ENCODE measurements around the gene LIPG. TPM values are rescaled to one million over a fixed set of nuclear protein-coding genes. Genes with fewer than 3 reads are reported as not detected.

LIPG gene
- total RNA-seq, 1 experiment from 2014 or later, result 6.8 TPM

- Mint-ChIP-seq H3K27me3 (ENCODE audit: low read depth) (no peaks in the 10 kb centered on the region; the same call in 1 of the 2 replicates), H3K36me3 (no peaks in the 10 kb centered on the region), H3K4me3 (no peak overlapping the region), H3K4me1 (peaks cover 3% of the 10 kb centered on the region; the same call in 1 of the 2 replicates), H3K27ac (no peak overlapping the region), H3K9me3 (no peaks in the 10 kb centered on the region)
- ChIA-PET CTCF (no interaction called here), POLR2A (no interaction called here)
- TF ChIP-seq SMAD3 (CRISPR knock-in tag; IDR thresholded peaks at IDR 0.05; ENCODE audit: borderline replicate concordance) (no peak), OVOL2 (CRISPR knock-in tag; IDR thresholded peaks at IDR 0.05; ENCODE audit: borderline replicate concordance) (no peak)
- ATAC-seq (peak; percentile 51), DNase-seq (ENCODE audit: low spot score) (no peak)
These were observed 84.0 kb downstream of the LIPG start for GRCh38 chr18:49645841-49646351.

- no peak overlapping the region for H3K4me3 Mint-ChIP-seq
- H3K27me3 Mint-ChIP-seq (ENCODE audit: low read depth), result no peaks in the 10 kb centered on the region
- POLR2A ChIA-PET, result no interaction called here
- TF ChIP-seq RORB (CRISPR knock-in tag; IDR thresholded peaks at IDR 0.05), result no peak
- TF ChIP-seq SP1 (CRISPR knock-in tag; conservative IDR thresholded peaks at IDR 0.05), result no peak
- CTCF ChIA-PET, result interaction anchor here (0.9 kb wide), 1 partner anchor 46 kb away, joined by 3 read pairs; no protein-coding TSS in a partner anchor
- H3K9me3 Mint-ChIP-seq, result no peaks in the 10 kb centered on the region
- DNase-seq (ENCODE audit: low spot score) (no peak), ATAC-seq (no peak)
- H3K4me1 Mint-ChIP-seq, result peaks cover 3% of the 10 kb centered on the region; the same call in 1 of the 2 replicates
- H3K27ac Mint-ChIP-seq, result no peak overlapping the region
- no peaks in the 10 kb centered on the region for H3K36me3 Mint-ChIP-seq
These were observed 85.0 kb downstream of the LIPG start for GRCh38 chr18:49646873-49647272.

GRCh38 chr18:49647496-49648168, 85.8 kb downstream of the LIPG start:
- Mint-ChIP-seq H3K27me3 (ENCODE audit: low read depth) (no peaks in the 10 kb centered on the region), H3K27ac (no peak overlapping the region), H3K4me3 (no peak overlapping the region), H3K36me3 (no peaks in the 10 kb centered on the region), H3K9me3 (no peaks in the 10 kb centered on the region), H3K4me1 (peaks cover 3% of the 10 kb centered on the region)
- DNase-seq (ENCODE audit: low spot score) (no peak), ATAC-seq (no peak)
- ChIA-PET CTCF (interaction anchor here (0.9 to 1.9 kb wide), 3 partner anchors 16 to 46 kb away, joined by 3 to 4 read pairs (median 4); no protein-coding TSS in a partner anchor), POLR2A (no interaction called here)
- TF ChIP-seq ZBTB21 (CRISPR knock-in tag; IDR thresholded peaks at IDR 0.05; ENCODE audit: borderline replicate concordance), result no peak
- no peak for TF ChIP-seq AFF4 (CRISPR knock-in tag; IDR thresholded peaks at IDR 0.05; ENCODE audit: borderline replicate concordance)
- no peak for TF ChIP-seq RELA (CRISPR knock-in tag; IDR thresholded peaks at IDR 0.05; ENCODE audit: borderline replicate concordance)
- no peak for TF ChIP-seq JAZF1 (CRISPR knock-in tag; IDR thresholded peaks at IDR 0.05)
- no peak for TF ChIP-seq ZNF263 (CRISPR knock-in tag; IDR thresholded peaks at IDR 0.05; ENCODE audit: low read depth)
- no peak for TF ChIP-seq FOXJ3 (CRISPR knock-in tag; IDR thresholded peaks at IDR 0.05; ENCODE audit: borderline replicate concordance)
- no peak for TF ChIP-seq SP1 (CRISPR knock-in tag; conservative IDR thresholded peaks at IDR 0.05)
- TF ChIP-seq CBFB (CRISPR knock-in tag; IDR thresholded peaks at IDR 0.05; ENCODE audit: low read depth), result no peak

- POLR2A ChIA-PET, result no interaction called here
- TF ChIP-seq ESRRA (CRISPR knock-in tag; IDR thresholded peaks at IDR 0.05; ENCODE audit: borderline replicate concordance), result no peak
- TF ChIP-seq STAT6 (CRISPR knock-in tag; conservative IDR thresholded peaks at IDR 0.05; ENCODE audit: low read depth), result no peak
- TF ChIP-seq TEAD4 (CRISPR knock-in tag; IDR thresholded peaks at IDR 0.05), result no peak
- TF ChIP-seq IRF2 (CRISPR knock-in tag; IDR thresholded peaks at IDR 0.05; ENCODE audit: borderline replicate concordance, low read depth), result no peak
- TF ChIP-seq ZNF512 (CRISPR knock-in tag; IDR thresholded peaks at IDR 0.05; ENCODE audit: borderline replicate concordance), result no peak
- TF ChIP-seq E2F4 (CRISPR knock-in tag; IDR thresholded peaks at IDR 0.05; ENCODE audit: borderline replicate concordance, low read depth), result no peak
- no peak for TF ChIP-seq ZNF317 (CRISPR knock-in tag; IDR thresholded peaks at IDR 0.05; ENCODE audit: borderline replicate concordance, low read depth)
- TF ChIP-seq TP53 (CRISPR knock-in tag; IDR thresholded peaks at IDR 0.05), result no peak
These were observed 86.5 kb downstream of the LIPG start for GRCh38 chr18:49648326-49648725.

More at GRCh38 chr18:49648326-49648725, 86.5 kb downstream of the LIPG start:
- DNase-seq (ENCODE audit: low spot score) (no peak), ATAC-seq (no peak)
- H3K27ac Mint-ChIP-seq, result no peak overlapping the region
- H3K4me3 Mint-ChIP-seq, result no peak overlapping the region
- no peaks in the 10 kb centered on the region for H3K9me3 Mint-ChIP-seq
- H3K27me3 Mint-ChIP-seq (ENCODE audit: low read depth), result no peaks in the 10 kb centered on the region
- no peaks in the 10 kb centered on the region for H3K36me3 Mint-ChIP-seq
- H3K4me1 Mint-ChIP-seq, result peaks cover 9% of the 10 kb centered on the region
- CTCF ChIA-PET, result interaction anchor here (0.6 to 1.9 kb wide), 6 partner anchors 8 to 210 kb away, joined by 3 to 4 read pairs (median 4); no protein-coding TSS in a partner anchor
